LNCAP (cell line): ENCODE measurements around the gene TMEM97.

ENCODE experiments used
- TF ChIP-seq, protein P1 (sequence below): fragments of 450-650 bp; IDR thresholded peaks from 2 replicates; pipeline ENCODE4 v1.5.1; 2017; ENCODE audit warnings: mild to moderate bottlenecking

Gene TMEM97

DNA sequence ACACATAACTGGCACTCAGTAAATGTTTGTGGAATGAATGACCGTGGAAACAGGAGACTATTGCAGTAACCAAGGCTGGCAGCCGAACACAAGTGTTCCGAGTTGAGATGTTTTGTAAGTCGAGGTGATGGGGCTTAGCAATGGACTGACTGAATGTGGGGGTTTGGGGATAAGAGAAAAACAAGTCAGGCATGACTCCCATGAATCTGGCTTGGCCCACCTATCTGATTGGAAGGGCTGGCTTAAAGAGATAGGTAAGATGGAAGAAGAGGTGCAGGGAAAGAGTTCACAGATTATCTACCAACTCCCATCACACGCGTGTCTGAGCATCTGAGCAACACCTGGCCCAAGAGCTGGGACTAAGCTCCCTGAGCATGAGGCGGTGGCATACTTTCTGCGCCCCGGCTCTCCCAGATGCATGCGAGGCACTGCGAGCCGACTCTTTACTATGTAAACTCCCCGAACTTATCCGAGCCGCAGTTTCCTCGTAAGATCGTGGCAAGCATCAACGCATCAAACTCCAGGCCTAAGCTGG lies 15.7 kb downstream of the TMEM97 start:
- TF ChIP-seq, protein P1, sequence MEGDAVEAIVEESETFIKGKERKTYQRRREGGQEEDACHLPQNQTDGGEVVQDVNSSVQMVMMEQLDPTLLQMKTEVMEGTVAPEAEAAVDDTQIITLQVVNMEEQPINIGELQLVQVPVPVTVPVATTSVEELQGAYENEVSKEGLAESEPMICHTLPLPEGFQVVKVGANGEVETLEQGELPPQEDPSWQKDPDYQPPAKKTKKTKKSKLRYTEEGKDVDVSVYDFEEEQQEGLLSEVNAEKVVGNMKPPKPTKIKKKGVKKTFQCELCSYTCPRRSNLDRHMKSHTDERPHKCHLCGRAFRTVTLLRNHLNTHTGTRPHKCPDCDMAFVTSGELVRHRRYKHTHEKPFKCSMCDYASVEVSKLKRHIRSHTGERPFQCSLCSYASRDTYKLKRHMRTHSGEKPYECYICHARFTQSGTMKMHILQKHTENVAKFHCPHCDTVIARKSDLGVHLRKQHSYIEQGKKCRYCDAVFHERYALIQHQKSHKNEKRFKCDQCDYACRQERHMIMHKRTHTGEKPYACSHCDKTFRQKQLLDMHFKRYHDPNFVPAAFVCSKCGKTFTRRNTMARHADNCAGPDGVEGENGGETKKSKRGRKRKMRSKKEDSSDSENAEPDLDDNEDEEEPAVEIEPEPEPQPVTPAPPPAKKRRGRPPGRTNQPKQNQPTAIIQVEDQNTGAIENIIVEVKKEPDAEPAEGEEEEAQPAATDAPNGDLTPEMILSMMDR, result no peak

DNA sequence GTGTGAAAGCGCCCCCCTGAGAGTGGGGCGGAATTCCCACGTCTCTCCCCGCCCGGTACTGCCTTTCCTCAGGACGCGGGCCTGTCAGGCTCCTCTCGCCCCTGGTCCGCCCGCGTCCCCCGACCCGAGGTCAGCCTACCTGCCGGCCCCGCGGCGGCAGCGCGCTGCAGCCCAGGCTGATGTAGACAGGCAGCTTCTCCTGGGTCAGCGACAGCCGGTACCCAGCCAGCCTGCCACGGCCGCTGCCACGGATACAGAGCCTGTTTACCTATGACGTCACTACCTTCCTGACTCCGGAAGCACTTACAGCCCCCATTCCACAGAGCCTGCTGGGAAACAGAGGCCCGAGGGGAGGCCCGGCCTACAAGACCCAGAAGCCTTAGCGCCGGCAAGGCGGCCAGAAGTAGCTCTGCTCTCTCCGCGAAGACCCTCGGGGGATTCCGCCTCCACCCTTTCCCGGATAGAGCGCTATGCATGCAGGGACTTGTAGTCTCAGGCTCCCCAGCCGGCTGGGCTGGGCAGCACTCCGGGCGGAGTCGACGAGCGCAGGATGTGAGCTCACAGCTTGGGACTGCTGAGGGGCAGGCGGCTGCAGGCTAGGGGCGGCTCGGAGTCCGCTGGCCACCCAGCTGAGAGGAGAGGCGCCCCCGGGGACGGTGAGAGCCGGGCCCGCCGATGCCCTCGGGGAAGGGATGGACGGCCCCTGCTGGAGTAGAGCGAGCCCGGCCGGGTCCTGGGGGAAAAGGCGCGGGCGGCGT lies 16.4 kb downstream of the TMEM97 start, which contains the start of the genes IFT20 and TNFAIP1:
IFT20 (minus strand) TSS at position 272 of the 758 bp plus-strand sequence. CDS start 3,487 bp downstream, outside the sequence.
TNFAIP1 (plus strand) TSS at position 561 of the 758 bp plus-strand sequence. CDS start 3,761 bp downstream, outside the sequence.
- TF ChIP-seq, protein P1, result no peak

DNA sequence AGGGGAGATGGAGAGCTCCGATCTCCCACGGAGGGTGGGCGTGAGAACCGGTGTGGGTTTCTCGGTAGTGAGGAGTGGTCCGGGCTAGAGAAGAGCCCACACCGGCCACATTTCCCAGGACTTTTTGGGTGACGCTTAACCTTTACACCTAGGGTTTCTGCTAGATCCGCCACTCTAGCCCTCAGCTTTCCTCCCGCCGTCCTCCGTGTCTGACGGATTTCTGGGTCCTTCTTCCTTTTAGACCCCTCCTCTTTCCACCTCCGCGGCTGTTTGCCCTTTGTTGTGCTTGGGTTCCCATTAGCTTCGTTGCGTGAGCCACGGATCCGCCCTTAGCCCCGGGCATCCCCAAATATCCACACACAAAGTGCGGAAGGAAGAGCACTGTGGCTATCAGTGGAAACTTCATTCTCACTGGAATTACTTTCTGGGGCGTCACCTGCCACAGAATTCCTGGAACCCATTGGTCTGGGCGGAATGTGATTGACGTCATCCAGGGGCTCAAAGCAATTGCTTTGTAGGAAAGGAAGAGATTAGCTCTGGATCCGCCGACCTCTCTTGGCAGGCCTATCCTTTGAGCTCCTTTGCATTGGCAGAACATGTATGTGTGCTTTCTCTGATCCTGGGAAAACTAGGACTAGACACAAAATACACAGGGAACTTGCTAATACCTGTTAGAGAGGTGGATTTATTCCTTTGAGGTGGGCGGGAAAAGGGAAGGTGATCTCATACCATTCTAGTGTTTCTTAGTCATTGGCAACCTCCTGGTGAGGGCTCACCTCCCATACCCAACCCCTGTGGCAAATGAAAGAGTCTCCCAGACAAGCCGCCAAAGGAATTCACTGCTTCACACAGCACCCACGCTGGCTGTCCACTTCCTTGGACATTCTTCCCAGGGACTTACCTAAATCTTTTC lies 17.2 kb downstream of the TMEM97 start:
- TF ChIP-seq, protein P1, result no peak

DNA sequence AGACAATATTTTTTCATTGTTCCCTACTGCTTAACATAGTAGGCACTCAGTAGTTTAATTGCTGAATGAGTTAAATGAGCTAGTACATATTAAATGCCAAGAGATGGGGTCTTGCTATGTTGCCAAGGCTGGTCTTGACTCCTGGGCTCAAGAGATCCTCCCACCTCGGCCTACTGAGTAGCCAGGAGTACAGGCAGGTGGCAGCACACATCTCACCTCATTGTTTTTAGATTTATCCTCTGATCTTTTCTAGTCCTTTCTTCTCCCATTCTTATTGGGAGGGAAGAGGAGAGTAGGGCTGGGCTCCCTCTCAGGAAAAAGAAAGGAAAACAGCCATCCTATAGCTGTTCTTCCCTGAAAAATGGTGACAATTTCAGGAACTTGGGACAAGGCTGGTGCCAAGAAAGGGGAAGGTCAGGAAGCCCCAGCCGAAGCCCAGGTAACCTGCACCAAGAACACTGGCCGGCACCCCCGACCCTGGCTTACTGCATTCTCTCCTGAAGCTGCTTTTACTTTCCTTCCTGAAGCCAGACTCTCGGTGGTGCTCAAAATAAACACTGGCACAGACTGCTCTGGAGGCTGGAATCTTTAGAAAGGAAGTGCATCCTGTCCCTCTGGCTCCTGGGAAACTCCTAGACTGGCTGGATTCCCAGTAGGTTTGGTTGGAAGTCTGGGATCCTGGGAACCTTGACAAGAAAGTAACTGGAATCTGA lies 19.2 kb downstream of the TMEM97 start:
- TF ChIP-seq, protein P1, result no peak

DNA sequence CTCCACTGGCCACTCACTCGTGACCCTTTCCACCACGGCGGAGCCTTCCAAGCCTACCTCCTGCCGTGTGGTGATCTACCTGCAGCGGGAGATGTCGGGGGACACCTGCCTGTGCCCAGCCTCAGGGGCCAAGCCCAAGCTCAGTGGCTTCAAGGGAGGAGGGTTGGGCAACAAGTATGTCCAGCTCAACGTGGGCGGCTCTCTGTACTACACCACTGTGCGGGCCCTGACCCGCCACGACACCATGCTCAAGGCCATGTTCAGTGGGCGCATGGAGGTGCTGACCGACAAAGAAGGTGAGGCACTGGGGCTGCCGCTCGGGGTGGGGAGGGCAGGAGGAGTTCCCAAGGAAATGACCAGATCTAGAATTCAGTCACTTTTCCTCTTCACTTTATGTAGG lies 20.4 kb downstream of the TMEM97 start:
- TF ChIP-seq, protein P1, result no peak

DNA sequence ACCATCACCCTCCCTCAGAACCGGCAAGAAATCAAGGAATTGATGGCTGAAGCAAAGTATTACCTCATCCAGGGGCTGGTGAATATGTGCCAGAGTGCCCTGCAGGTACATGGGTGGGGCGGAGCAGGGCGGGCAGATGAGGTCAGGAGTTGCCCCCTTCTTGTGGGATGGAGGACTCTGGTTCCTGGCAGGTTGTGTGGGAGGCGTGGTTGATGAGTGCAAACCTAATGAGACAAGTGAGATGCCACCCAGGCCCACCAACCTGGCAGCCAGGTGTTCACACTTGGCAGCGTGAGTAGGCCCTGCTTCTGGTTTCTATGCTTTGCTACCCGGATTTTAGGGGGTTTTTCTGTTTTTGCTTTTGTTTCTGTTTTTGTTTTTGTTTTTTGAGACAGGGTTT lies 21.4 kb downstream of the TMEM97 start:
- TF ChIP-seq, protein P1, result no peak

DNA sequence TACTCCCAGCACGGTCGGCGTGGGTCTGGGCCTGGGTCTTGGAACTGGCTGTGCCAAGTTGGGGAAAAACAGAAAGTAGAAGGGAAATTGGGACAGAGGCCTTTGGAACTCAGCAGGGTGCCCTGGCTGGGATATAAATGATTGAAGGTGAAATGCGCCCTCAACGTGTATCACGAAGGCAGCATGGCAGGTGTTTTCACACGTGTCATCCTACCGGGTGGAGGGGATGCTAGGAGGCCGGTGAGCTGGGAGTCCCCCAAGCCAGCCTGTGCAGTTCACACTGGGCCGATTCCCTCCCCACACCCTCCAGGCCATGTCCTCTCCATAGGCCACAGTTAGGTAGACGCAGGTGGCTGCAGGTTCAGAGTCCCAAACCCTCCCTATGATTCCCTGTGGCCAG lies 22.5 kb downstream of the TMEM97 start:
- TF ChIP-seq, protein P1, result no peak
